Ovary (tissue), 3 donors: Measurements from ENCODE around the gene UST.

ENCODE experiments used
- EP300 ChIP-seq: sonication (generic); formaldehyde crosslinking; IDR thresholded peaks from one replicate; pipeline ENCODE4 v1.6.1; 2017; ENCODE audit warnings: antibody characterized with exemption
- POLR2A ChIP-seq: fragments of 450-650 bp; IDR thresholded peaks from one replicate; pipeline ENCODE4 v1.6.1; 2017; ENCODE audit warnings: antibody characterized with exemption, mild to moderate bottlenecking, moderate library complexity
- TF ChIP-seq, protein P1 (sequence below), 3 donors: fragments of 450-650 bp in 2 of 3; fragments of 200-600 bp in 1 of 3; IDR thresholded peaks; one replicate each; pipeline versions ENCODE4 v1.5.1 to v1.8.0; 2016 to 2022; ENCODE audit warnings: antibody characterized with exemption in 3 of 3, mild to moderate bottlenecking in 1 of 3
- donor health status: DM: no; HTN: no; CAD: no.

DNA sequence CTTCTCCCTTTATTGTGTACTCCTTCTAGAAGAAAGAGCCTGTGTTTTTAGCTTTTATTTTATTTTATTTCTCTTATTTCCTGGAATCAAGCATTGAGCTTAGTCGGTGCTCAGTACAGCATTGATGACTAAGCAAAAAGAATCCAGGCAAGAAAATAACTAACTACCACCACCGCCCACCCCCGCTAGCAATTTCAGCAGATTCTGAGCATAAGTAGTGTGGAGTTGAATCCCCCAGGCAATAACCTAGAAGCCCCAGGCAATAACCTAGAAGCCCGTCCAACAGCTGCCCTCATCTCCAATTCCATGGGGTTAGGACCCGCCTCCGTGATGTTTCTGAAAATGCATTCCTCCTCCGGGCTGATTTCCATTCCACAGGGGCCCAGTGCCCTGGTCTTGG lies 312.7 kb downstream of the UST start:
- TF ChIP-seq, protein P1, sequence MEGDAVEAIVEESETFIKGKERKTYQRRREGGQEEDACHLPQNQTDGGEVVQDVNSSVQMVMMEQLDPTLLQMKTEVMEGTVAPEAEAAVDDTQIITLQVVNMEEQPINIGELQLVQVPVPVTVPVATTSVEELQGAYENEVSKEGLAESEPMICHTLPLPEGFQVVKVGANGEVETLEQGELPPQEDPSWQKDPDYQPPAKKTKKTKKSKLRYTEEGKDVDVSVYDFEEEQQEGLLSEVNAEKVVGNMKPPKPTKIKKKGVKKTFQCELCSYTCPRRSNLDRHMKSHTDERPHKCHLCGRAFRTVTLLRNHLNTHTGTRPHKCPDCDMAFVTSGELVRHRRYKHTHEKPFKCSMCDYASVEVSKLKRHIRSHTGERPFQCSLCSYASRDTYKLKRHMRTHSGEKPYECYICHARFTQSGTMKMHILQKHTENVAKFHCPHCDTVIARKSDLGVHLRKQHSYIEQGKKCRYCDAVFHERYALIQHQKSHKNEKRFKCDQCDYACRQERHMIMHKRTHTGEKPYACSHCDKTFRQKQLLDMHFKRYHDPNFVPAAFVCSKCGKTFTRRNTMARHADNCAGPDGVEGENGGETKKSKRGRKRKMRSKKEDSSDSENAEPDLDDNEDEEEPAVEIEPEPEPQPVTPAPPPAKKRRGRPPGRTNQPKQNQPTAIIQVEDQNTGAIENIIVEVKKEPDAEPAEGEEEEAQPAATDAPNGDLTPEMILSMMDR (IDR thresholded peaks at IDR 0.05), result no peak
- TF ChIP-seq EP300 (no peak), POLR2A (no peak)
